CD4-positive, alpha-beta T cell treated with Interferon alpha-2 for 1 hour (primary cell): ENCODE measurements around the gene ZNF710.
A peak's percentile ranks its signal among the peaks of the same experiment; 100 is the strongest.
"Not testable (repeated sequence)": the region's sequence is repeated elsewhere in the genome, so short reads cannot be mapped to it uniquely, and the experiment has no call there.

ENCODE experiments used
- DNase-seq, 2 donors: peaks; one replicate each; pipeline ENCODE4 v3.0.0-alpha.2; 2020 to 2022

ZNF710 gene

DNA sequence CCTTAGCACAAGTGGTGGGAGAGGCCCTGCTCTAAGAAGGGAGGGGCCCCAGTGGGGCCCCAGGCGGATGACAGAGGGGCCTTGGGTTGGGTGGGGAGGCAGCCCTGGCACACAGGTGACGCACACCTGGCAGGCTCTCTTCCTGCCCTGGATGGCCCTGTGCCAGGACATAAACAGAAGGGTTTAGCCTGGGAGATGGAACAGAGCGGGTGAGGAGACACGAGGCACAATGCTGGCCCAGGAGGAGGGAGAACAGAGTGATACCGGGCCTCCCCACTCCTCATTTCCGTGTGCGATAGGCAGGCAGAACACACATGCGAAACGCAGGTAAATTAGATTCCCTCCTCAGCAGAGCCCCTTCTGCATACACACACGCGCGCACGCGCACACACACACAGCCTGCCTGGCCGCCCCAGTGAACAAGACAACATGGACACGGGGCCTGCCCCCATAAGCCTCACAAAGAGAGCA, 61.4 kb downstream of the ZNF710 start:
- DNase-seq: peak; percentile 12 to 43

DNA sequence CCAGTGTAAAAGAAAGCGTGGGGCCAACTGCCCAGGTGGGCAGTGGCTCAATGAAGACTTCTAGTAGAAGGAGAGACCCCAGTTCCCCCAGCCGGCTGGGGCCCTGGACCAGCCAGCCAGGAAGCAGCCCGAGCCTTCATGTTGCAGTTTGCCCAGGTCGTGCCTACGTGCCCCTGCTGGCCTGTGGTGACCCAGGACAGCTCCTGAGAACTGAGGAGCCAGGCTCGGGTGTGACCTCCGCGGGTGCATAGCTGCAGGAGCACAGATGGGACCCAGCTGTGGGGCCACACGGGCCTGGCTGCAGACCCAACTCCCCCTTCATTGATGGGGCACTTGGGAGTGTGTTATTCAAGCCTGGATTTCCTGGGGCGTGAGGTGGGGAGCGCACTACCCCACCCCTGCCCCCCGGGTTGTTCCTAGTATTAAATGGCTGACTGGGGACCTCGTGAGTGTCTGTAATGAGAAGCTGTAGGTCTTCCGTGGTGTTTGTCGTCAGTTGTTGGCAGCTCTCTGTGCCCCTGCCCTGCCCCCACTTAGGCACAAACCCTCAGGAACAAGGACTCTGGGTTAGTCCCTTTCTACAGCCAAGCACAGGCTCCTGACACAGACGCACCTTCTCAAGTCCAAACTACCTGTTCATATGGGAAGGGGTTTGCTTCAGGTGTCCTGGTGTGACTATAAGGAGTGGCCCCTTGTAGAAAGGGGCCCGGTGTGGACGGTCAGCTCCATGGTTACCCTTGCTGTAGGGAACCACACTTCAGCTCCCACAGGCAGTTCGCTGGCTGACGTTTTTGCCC, 62.0 kb downstream of the ZNF710 start:
- no peak for DNase-seq

DNA sequence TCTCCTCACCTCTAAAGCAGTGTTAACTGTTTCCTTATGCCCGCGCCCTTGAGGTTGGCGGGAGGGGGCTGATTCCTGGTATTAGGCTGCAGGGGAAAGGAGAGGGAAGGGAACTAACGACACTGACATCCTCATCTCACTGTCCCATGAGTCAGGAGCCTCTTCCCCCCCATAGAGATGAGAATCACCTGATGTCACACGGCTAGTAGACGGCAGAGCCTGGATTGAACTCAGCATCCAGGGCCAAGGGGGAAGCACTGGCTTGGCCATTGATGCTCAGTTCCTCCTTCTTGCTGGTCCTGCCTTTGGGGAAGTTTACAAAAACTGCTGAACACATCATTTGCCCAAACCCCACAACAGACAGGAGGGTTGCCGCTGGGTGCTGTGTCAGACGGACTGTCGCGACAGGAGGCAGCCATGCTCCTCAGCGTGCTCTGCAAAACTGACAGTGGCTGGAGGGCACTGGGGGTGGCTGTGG, 62.7 kb downstream of the ZNF710 start:
- DNase-seq: peak; percentile 23 to 73

DNA sequence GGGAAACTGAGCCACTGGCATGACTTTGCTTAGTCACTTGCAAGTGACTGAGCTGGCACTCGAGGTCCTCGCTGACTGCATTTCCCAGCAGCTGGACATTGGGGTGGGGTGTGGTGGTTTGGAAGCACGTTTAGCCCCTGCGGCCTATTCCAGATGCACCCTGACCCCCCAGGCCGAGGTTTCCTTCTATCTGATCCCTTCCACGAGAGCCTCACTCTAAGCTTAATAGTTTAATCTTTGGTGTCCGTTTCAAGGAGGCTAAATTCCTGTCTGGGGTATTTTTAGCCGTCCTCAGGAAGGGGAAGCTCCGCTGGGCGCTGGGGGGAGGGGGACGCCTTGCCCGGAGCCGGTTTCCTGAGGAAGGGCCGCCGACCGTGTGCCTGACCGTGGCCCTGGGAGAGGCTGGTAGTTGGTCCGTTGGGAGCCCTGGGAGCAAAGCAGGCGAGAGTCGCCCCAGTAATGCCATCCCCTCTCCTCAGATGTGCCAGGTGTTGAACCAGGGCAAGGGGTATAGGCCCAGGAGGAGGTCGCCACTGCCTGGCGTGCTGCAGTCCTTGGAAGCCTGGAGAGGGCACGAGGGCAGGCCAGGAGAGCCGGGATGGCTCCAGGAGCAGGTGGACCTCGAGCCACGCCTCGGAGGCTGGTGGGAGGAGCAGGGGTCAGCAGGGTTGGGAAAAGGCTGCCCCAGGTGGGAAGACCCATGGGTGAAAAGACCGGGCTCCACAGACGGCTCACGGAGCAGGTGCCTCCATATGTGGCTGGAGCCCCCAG, 64.0 kb downstream of the ZNF710 start:
- DNase-seq: peak in 1 of 2 donors; percentile 20

DNA sequence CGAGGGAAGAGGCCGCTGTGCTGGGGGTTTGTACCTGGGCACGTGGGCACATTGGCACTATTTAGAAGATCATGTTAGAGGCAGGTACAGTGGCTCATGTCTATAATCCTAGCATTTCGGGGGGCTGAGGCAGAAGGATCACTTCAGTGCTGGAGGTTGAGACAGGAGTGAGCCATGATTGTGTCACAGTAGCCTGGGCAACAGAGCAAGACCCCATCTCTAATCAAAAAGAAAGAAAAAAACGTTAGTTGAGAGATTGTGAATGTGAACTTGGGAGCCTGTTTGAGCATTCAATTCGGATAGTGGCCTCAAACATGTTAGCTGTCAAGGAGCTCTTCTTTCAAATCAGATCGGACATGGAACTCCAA, 64.5 kb downstream of the ZNF710 start:
- no peak for DNase-seq

DNA sequence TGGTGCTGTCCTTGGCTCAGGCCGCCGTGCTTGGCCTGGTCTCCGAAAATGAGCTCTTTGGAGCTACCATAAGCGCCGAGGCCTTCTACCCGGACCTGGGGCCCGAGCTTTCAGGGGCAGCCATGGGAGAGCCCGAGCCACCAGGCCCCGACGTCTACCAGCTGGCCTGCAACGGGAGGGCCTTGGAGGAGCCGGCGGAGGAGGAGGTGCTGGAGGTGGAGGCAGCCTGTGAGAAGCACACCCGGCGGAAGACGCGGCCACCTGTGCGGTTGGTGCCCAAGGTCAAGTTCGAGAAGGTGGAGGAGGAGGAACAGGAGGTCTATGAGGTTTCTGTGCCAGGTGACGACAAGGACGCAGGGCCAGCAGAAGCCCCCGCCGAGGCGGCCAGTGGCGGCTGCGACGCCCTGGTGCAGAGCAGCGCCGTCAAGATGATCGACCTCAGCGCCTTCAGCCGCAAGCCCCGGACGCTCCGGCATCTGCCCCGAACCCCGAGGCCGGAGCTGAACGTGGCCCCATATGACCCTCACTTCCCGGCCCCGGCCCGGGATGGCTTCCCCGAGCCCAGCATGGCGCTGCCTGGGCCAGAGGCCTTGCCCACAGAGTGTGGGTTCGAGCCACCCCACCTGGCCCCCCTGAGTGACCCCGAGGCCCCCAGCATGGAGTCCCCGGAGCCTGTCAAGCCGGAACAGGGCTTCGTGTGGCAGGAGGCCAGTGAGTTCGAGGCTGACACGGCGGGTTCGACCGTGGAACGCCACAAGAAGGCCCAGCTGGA, 66.2 kb downstream of the ZNF710 start:
- no peak for DNase-seq

DNA sequence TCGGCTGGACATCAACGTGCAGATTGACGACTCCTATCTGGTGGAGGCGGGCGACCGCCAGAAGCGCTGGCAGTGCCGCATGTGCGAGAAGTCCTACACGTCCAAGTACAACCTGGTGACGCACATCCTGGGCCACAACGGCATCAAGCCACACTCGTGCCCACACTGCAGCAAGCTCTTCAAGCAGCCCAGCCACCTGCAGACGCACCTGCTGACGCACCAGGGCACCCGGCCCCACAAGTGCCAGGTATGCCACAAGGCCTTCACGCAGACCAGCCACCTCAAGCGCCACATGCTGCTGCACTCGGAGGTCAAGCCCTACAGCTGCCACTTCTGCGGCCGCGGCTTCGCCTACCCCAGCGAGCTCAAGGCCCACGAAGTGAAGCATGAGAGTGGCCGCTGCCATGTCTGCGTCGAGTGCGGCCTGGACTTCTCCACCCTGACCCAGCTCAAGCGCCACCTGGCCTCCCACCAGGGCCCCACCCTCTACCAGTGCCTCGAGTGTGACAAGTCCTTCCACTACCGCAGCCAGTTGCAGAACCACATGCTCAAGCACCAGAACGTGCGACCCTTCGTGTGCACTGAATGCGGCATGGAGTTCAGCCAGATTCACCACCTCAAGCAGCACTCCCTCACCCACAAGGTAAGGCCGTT, 67.0 kb downstream of the ZNF710 start:
- no peak for DNase-seq

DNA sequence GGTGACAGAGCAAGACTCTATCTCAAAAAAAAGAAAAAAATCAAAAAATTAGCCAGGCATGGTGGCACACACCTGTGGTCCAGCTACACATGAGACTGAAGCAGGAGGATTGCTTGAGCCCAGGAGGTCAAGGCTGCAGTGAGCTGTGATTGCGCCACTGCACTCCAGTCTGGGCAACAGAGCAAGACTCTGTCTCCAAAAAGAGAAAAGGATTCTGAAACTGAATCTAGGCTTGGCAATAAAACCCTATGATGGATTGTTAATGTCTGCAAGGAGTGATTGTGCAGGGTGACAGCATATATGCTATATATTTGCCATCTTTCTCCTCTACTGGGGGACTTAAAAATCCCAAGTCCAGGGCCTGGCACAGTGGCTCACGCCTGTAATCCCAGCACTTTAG, 69.5 kb downstream of the ZNF710 start:
- not testable (repeated sequence) for DNase-seq

DNA sequence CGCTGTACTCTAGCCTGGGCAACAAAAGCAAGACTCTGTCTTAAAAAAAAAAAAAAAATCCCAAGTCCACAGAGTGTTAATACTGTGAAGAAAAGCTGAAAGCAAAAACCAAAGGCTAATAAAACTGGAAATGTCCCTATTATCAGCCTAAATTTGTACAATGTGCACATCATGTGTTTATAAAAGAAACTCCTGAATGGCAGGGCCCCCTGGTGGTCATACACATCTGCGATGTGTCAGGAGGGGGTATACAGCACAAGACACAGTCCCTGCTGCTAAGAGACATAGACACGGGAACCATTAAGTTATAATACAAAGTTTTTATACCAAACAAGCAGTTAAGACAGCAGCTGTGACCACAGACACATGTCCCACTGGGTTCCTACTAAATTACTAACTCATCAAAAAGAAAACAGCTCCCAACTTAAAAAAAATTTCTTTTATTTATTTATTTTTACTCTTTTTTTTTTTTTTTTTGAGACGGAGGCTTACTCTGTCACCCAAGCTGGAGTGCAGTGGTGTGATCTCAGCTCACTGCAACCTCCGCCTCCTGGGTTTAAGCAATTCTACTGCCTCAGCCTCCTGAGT, 70.2 kb downstream of the ZNF710 start:
- peak; percentile 83 to 85 for DNase-seq

DNA sequence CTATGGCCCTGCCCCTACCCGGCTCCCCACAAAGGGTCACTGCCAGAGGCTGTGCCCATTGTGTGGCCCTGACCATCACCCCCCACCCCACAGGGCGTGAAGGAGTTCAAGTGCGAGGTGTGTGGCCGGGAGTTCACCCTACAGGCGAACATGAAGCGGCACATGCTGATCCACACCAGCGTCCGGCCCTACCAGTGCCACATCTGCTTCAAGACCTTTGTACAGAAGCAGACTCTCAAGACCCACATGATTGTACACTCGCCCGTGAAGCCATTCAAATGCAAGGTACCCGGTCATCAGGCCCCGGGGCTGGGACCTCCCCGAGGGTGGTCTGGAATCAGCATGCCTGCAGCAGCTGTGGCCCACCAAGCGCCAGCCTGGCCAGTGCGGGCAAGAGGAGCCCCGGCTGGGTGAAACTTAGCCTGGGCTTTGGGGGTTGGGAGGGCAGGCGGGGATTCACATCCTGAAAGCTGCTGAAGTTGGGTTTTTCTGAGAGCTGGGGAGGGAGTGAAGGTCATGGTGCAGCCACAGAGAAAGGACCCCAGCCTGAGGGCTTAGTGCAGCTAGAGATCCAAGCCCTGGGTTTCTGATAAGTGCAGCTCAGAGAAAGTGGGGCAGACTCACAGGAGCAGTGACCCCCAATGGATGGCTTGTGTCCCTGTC, 72.0 kb downstream of the ZNF710 start:
- no peak for DNase-seq

DNA sequence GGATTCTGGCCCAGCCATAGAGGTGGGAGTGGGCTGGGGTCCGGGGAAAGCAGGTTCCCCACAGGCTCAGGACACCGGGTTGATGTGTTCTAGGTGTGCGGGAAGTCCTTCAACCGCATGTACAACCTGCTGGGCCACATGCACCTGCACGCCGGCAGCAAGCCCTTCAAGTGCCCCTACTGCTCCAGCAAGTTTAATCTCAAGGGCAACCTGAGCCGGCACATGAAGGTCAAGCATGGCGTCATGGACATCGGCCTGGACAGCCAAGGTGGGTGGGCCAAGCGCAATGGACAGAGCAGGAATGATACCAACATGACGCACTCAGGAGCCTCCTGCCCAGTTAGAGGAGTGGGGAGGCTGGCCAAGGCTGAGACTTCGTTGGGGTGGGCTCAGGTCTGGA, 72.9 kb downstream of the ZNF710 start:
- DNase-seq: no peak

DNA sequence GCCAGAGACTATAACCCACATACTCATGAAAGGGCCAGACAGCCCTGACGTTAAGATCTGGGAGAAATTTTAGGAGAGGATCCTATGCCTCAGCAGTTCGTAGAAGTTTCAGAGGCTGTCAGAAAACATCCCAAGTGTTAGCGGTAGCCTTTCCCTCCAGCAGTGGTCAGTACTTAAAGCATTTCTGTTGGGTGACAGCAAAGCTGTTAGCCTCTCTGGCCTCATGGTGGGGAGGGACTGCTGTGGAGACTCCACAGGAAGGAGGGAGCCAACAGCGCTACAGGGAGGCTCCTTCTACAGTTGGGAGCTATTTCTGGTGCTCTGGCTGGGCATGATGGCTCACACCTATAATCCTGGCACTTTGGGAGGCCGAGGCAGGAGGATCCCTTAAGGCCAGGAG, 73.8 kb downstream of the ZNF710 start:
- DNase-seq: no peak

DNA sequence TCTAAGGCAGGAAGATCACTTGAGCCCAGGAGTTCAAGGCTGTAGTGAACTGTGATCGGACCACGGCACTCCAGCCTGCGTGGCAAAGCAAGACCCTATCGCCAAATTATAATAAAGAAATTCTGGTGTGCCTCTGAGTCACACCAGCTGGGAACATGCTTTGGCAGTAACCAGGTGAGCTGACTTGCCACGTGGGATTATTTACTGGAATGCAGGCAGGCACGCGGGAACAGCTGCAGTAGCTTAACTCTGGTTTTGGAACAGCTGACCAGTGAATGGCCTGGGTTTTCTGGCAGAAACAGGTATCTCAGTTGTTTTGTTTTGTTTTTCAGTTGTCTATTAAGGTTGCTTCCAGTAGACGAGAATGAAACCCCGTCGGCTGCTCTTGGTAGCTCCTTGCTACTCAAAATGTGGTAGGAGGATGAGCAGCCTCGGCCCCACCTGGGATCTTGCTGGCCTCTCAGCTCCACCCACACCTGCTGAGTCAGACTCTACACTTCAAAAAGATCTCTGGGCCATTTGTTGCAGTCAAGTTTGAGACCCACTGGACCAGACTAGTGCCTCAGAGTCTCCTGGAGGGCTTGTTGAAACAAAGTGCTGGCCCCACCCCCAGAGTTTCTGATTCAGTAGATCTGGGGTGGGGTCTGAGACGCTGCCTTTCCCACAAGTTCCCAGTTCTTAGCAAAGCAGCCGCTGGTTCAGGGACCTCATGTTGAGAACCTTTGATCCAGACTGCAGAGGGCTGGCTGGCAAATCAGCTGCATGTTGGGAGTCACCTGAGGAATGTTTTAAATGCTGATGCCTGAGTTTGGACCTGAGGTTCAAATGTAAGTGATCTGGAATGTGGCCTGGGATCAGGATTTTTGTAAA, 74.5 kb downstream of the ZNF710 start:
- DNase-seq: no peak

DNA sequence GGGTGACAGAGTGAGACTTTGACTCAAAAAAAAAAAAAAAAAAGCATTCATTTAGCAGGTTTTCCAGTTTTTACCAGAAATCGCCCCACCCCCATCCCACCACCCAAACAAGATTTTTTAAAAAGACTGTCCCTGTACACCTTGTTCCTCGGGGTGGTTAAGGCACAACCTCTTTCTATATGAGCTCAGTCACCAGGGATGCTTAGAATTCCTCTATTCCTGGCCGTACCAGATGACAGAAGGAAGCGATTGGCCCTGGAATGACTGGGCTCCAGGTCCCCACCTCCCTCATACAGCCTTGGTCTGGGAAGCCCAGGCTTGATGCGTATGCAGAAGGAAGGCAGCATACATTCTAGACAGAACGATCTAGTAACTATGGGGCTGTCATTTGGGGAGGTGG, 75.6 kb downstream of the ZNF710 start:
- DNase-seq: no peak

DNA sequence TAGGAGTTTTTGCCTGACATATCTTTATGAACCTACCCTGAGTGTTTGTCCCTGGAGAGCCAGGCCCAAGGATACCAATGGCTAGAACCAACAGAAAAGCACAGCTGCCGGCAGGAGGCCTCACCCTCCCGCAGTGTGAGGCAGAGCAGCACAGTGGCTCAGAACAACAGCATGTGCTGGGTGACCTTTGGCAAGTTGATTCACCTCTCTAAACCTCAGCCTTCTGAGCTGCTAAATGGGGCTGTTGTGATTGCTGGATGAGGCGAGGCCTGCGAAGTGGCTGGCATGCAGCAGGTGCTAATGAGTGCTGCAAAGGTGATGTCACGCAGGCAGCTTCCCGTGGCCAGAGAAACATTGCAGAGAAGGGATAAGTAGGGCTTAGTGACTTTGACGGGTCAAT, 77.8 kb downstream of the ZNF710 start:
- DNase-seq: no peak

DNA sequence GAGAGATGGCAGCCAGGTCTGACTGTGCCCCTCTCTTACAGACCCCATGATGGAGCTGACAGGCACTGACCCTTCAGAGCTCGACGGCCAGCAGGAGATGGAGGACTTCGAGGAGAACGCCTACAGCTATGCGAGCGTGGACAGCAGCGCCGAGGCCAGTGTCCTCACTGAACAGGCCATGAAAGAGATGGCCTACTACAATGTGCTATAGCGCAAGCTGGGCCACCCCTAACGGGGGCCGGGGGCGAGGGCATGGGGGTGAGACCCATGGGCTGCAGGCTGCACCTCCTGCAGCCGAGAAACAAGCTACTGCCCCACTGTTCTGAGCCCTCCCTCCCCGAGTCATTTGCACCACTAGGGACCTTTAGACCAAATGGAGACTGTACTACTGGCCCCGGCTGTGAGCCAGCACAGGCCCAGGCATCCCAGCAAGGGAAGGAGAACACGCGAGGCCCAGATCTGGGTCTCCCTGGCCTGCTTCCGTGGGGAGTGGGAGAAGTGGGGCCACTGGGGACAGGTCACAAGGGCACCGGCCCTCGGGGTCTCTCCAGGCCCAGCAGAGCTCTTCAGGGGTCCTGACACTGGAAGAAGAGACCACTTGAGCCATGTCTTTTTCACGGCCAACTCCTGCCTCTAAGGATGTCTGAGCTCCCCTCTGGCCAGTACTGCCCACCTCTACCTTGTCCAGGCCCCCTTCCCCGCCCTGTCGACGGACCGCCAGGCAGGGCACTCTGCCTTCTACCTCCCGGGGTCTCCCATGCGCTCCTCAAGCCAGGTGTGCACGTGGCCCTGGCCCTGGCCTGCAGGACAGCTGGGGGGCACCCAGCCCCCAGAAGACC, 78.7 kb downstream of the ZNF710 start:
- no peak for DNase-seq

DNA sequence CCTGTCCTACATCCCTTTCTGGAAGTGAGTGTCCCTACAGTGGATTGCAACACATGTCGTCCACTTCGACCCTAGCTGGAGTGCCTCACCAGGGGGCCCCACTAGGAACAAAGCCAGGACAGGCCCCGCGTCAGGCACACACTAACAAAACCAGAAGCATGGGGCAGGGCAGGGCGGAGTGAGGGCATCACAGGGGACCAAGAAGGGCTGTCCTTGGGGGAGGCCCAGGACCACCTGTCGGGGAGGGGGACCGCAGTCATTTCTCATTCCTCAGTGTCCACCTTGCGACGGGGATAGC, 79.3 kb downstream of the ZNF710 start:
- no peak for DNase-seq

DNA sequence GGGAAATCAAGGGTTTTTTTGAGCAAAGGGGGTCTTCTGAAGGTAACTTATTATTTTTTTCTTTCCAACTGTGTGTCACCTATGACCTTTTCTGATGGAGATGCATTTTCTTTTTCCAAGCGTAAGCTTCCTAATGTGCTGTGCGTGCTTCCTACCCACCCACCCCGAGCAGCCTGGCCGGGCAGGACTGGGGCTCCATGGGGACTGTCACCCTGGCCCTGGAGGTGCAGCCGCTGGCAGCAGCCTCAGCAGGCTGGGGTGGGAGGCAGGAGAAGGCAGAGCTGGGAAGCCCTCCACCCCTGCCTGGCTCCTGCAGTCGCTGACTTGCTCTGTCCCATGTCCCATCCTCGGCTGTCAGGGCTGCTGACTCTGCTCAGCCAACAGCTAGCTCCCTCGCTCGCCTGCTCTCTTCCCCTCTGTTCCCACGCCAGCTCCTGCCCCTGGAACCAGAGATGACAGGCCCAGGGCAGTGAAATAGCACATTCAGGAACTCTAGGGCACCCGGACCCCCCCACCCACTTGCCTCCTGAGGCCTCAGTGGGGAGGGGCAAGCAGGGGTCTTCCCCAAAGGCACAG, 79.8 kb downstream of the ZNF710 start:
- no peak for DNase-seq

DNA sequence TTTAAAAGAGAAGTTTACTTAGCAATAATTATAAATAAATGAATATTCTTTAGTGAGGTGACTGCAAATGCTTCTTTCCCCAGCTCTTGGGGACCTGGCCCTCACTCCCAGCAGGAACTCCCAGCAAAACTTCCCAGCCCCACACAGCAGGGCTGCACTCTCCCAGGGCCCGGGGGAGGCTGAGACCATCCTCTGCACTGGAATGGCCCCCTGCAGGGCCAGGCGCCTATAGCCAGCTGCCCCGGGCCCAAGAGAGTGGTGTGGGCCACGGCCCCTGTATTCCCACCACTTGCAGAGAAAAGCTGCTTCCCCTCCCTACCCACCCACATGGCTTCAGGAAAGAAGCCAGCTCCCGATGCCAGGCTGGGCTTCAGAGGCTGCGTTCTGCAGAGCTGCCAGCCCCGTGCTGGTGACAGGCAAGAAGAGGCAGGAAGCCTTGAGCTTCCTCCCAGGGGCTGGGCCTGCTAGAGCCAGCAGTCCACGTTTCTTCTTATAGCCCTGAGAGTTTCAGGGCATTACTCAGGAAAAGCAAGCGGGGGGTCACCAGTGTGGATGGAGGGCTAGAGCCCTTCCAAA, 81.1 kb downstream of the ZNF710 start:
- no peak for DNase-seq
